ENCODE data around the gene CCL17.

The CCL17 gene

DNA sequence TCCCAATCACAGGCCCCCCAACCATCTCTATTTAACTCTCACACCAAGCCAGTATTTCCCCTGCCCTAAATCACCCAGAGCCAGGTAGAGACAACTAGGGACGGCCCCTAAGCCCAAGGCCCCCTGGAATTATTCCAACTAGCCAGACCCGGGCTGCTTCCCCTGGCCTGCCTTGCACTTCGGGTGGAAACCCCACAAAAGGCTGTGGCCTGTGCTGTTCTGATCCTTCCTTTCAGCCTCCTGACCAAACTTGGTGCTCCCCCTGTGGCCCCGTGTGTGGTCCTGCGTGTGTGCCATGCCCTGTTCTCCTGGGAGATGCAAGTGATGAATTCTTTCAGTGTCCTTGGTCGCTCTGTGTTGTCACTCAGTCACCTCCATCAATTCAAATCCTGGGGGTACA, 14.9 kb downstream of the CCL17 start:
- H3K27me3 ChIP-seq (ENCODE audit: control insufficient read depth in 1 of 2, insufficient read depth in 2 of 2, low read length in 2 of 2) = no peaks in the 10 kb centered on the region
- no peaks in the 10 kb centered on the region for H3K9me3 ChIP-seq (ENCODE audit: control insufficient read depth in 2 of 2, low read length in 2 of 2)
- peaks cover 25% of the 10 kb centered on the region for H3K4me1 ChIP-seq (ENCODE audit: control insufficient read depth, insufficient read depth, low read length)
- no peak overlapping the region for H3K27ac ChIP-seq (ENCODE audit: low read length)
- no peak overlapping the region for H3K4me3 ChIP-seq (ENCODE audit: low read length in 2 of 2)
- peak overlapping the region in 1 of 2 donors; percentile 9 for H3K9ac ChIP-seq (ENCODE audit: low read length in 2 of 2)
- no peaks in the 10 kb centered on the region for H3K36me3 ChIP-seq (ENCODE audit: control insufficient read depth in 2 of 2, insufficient read depth in 2 of 2, low read length in 2 of 2)

DNA sequence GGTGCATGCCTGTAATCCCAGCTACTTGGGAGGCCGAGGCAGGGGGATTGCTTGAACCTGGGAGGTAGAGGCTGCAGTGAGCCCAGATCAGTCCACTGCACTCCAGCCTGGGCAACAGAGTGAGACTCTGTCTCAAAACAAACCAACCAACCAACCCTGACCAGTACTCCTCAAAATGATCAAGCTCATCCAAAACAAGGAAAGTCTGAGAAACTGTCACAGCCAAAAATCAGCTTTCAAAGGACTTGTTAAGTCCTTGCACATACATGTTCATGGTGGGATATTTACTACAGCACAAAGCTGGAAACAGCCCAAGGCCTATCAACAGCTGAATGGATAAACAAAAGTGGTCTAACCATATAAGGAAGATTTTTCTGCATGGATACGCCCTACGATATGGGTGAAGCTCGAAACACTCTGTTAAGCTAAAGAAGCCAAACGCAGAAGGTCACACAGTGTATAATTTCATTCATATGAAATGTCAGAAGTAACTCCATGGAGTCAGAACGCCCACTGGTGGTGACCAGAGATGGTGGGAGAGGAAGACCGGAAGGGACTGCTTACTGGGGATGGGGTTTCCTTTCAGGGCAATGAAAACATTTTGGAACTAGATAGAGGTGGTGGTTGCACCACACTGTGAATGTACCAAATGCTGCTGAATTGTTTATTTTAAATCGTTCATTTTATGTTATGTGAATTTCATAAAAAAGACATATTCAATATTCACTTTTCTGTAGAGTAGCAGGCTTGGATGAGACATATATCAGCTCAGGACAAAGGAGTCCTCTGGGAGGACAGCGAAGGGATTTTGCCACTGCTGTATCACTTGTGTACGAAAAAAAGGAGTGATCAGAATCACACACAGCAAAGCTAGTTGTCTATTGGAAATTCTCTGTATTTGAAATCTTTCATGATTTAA, 17.7 kb downstream of the CCL17 start:
- peaks cover 25% of the 10 kb centered on the region for H3K4me1 ChIP-seq (ENCODE audit: control insufficient read depth, insufficient read depth, low read length)
- H3K27me3 ChIP-seq (ENCODE audit: control insufficient read depth in 1 of 2, insufficient read depth in 2 of 2, low read length in 2 of 2) = no peaks in the 10 kb centered on the region
- H3K36me3 ChIP-seq (ENCODE audit: control insufficient read depth in 2 of 2, insufficient read depth in 2 of 2, low read length in 2 of 2) = peaks cover 0 to 2% of the 10 kb centered on the region in 2 donors
- peak overlapping the region in 1 of 2 donors; percentile 2 for H3K9ac ChIP-seq (ENCODE audit: low read length in 2 of 2)
- no peaks in the 10 kb centered on the region for H3K9me3 ChIP-seq (ENCODE audit: control insufficient read depth in 2 of 2, low read length in 2 of 2)
- H3K27ac ChIP-seq (ENCODE audit: low read length) = no peak overlapping the region
- no peak overlapping the region for H3K4me3 ChIP-seq (ENCODE audit: low read length in 2 of 2)

DNA sequence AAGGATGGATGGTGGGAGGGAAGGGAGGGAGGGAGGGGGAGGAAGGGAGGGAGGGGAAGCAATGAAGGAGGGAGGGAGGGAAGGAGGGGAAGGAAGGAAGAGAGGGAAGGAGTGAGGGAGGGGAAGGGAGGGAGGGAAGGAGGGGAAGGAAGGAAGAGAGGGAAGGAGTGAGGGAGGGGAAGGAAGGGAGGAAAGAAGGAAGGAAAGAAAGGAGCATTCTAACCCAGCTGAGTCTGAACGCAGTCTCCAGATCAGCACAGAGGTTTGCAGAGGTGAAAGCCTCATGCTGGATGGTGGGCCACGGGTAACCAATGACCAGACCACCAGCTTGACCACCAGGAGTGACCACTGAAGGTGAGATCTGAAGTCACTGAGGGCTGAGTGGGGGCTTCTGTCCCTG, 18.6 kb downstream of the CCL17 start:
- Histone ChIP-seq H3K9ac (ENCODE audit: low read length in 2 of 2) (no peak overlapping the region), H3K27ac (ENCODE audit: low read length) (no peak overlapping the region), H3K27me3 (ENCODE audit: control insufficient read depth in 1 of 2, insufficient read depth in 2 of 2, low read length in 2 of 2) (no peaks in the 10 kb centered on the region), H3K4me1 (ENCODE audit: control insufficient read depth, insufficient read depth, low read length) (peaks cover 24% of the 10 kb centered on the region), H3K9me3 (ENCODE audit: control insufficient read depth in 2 of 2, low read length in 2 of 2) (no peaks in the 10 kb centered on the region), H3K4me3 (ENCODE audit: low read length in 2 of 2) (no peak overlapping the region), H3K36me3 (ENCODE audit: control insufficient read depth in 2 of 2, insufficient read depth in 2 of 2, low read length in 2 of 2) (peaks cover under 1 to 6% of the 10 kb centered on the region in 2 donors)

DNA sequence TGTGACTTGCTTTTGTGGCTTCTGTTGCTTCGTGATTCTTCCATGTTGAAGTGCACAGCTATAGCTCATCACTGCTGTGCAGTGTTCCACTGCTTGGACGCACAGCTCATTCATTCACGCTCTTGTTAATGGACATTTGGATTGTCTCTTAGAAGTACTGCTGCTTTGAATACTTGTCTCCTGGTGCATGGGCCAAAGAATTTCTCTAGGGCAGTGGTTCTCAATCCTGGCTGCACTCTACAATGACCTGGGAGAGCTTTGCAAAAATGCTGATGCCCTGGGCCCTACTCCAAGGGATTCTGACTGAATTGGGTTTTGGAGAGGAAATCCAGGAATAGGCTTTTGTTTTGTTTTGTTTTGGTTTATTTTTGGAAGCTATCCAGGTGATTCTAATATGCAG, 20.0 kb downstream of the CCL17 start:
- H3K9me3 ChIP-seq (ENCODE audit: control insufficient read depth in 2 of 2, low read length in 2 of 2) = no peaks in the 10 kb centered on the region
- H3K36me3 ChIP-seq (ENCODE audit: control insufficient read depth in 2 of 2, insufficient read depth in 2 of 2, low read length in 2 of 2) = peaks cover 11 to 17% of the 10 kb centered on the region in 2 donors
- peaks cover 13% of the 10 kb centered on the region for H3K4me1 ChIP-seq (ENCODE audit: control insufficient read depth, insufficient read depth, low read length)
- H3K27ac ChIP-seq (ENCODE audit: low read length) = no peak overlapping the region
- H3K9ac ChIP-seq (ENCODE audit: low read length in 2 of 2) = peak overlapping the region in 1 of 2 donors; percentile 2
- H3K27me3 ChIP-seq (ENCODE audit: control insufficient read depth in 1 of 2, insufficient read depth in 2 of 2, low read length in 2 of 2) = no peaks in the 10 kb centered on the region
- no peak overlapping the region for H3K4me3 ChIP-seq (ENCODE audit: low read length in 2 of 2)

DNA sequence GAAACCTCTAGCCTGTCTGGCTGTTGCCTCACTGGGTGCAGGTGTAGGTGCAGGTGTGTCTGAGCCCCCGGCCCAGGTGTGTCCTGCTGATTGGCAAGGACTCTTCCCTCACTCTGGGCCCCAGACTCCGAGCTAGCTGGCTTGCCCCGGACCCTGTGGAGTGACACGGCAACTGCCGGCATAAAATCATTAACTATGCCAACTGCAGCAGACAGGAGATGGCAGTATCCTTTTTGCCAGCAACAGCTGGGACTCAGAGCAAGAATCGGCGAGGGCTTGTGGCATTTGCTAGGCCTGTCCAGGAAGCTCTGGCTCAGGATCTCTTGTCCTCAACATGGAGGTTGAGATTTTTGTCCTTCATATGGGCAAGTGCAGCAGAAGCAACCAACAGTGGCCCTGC, 21.8 kb downstream of the CCL17 start:
- Histone ChIP-seq H3K4me1 (ENCODE audit: control insufficient read depth, insufficient read depth, low read length) (peaks cover 13% of the 10 kb centered on the region), H3K9ac (ENCODE audit: low read length in 2 of 2) (no peak overlapping the region), H3K27ac (ENCODE audit: low read length) (no peak overlapping the region), H3K4me3 (ENCODE audit: low read length in 2 of 2) (no peak overlapping the region), H3K36me3 (ENCODE audit: control insufficient read depth in 2 of 2, insufficient read depth in 2 of 2, low read length in 2 of 2) (peaks cover 28 to 33% of the 10 kb centered on the region in 2 donors), H3K9me3 (ENCODE audit: control insufficient read depth in 2 of 2, low read length in 2 of 2) (no peaks in the 10 kb centered on the region), H3K27me3 (ENCODE audit: control insufficient read depth in 1 of 2, insufficient read depth in 2 of 2, low read length in 2 of 2) (no peaks in the 10 kb centered on the region)

DNA sequence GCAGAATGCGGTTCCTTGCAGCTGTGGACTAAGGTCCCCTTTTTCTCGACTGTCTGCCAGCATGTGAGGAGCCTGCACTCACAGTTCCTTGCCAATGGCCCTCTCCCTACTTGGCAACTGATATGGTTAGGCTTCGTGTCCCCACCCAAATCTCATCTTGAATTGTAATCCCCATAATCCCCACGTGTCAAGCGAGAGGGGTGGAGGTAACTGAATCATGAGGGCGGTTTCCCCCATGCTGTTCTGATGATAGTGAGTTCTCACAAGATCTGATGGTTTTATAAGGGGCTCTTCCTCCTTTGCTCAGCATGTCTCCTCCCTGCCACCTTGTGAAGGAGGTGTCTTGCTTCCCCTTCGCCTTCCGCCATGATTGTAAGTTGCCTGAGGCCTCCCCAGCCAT, 22.7 kb downstream of the CCL17 start:
- Histone ChIP-seq H3K4me1 (ENCODE audit: control insufficient read depth, insufficient read depth, low read length) (peaks cover 9% of the 10 kb centered on the region), H3K27ac (ENCODE audit: low read length) (no peak overlapping the region), H3K36me3 (ENCODE audit: control insufficient read depth in 2 of 2, insufficient read depth in 2 of 2, low read length in 2 of 2) (peaks cover 35 to 39% of the 10 kb centered on the region in 2 donors), H3K4me3 (ENCODE audit: low read length in 2 of 2) (no peak overlapping the region), H3K9me3 (ENCODE audit: control insufficient read depth in 2 of 2, low read length in 2 of 2) (no peaks in the 10 kb centered on the region), H3K27me3 (ENCODE audit: control insufficient read depth in 1 of 2, insufficient read depth in 2 of 2, low read length in 2 of 2) (no peaks in the 10 kb centered on the region), H3K9ac (ENCODE audit: low read length in 2 of 2) (no peak overlapping the region)

DNA sequence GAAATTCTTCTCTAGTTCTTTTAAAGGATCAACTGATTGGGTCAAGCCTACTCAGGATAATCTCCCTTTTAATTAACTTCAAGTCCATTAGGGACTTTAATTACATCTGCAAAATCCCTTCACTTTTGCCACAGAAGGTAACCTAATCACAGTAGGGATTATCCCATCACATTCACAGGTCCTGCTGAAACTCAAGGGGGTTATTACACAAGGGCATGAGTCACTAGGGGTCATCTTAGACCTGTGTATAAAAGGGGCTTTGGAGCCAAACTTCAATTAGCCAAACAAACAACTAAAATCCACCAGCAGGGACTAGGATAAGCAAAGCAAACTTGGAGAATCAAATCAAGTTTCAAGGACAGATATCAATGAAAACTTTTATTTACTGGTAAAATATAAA, 23.3 kb downstream of the CCL17 start:
- Histone ChIP-seq H3K9ac (ENCODE audit: low read length in 2 of 2) (no peak overlapping the region), H3K27ac (ENCODE audit: low read length) (no peak overlapping the region), H3K4me1 (ENCODE audit: control insufficient read depth, insufficient read depth, low read length) (peaks cover 8% of the 10 kb centered on the region), H3K36me3 (ENCODE audit: control insufficient read depth in 2 of 2, insufficient read depth in 2 of 2, low read length in 2 of 2) (peaks cover 40 to 44% of the 10 kb centered on the region in 2 donors), H3K27me3 (ENCODE audit: control insufficient read depth in 1 of 2, insufficient read depth in 2 of 2, low read length in 2 of 2) (no peaks in the 10 kb centered on the region), H3K4me3 (ENCODE audit: low read length in 2 of 2) (no peak overlapping the region), H3K9me3 (ENCODE audit: control insufficient read depth in 2 of 2, low read length in 2 of 2) (no peaks in the 10 kb centered on the region)

DNA sequence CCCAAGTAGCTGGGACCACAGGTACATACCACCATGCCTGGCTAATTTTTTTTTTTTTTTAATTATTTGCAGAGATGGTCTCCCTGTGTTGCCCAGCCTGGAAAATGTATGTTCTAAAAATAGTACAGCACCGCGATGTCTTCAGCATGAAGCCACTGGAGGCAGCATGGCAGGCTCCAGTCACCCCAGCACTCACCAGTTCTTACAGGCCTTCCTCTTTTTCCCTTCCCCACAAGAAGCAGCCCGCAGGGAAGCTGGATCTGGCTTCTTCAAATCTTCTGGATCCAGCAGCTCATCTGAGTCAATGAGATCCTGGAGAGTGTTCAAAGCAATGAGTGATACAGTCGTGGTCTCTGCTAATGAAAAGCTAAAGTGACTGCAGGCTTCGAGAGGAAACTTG, 26.4 kb downstream of the CCL17 start:
- Histone ChIP-seq H3K4me3 (ENCODE audit: low read length in 2 of 2) (no peak overlapping the region), H3K36me3 (ENCODE audit: control insufficient read depth in 2 of 2, insufficient read depth in 2 of 2, low read length in 2 of 2) (peaks cover 63 to 69% of the 10 kb centered on the region in 2 donors), H3K4me1 (ENCODE audit: control insufficient read depth, insufficient read depth, low read length) (no peaks in the 10 kb centered on the region), H3K27me3 (ENCODE audit: control insufficient read depth in 1 of 2, insufficient read depth in 2 of 2, low read length in 2 of 2) (no peaks in the 10 kb centered on the region), H3K9ac (ENCODE audit: low read length in 2 of 2) (no peak overlapping the region), H3K27ac (ENCODE audit: low read length) (no peak overlapping the region), H3K9me3 (ENCODE audit: control insufficient read depth in 2 of 2, low read length in 2 of 2) (no peaks in the 10 kb centered on the region)

DNA sequence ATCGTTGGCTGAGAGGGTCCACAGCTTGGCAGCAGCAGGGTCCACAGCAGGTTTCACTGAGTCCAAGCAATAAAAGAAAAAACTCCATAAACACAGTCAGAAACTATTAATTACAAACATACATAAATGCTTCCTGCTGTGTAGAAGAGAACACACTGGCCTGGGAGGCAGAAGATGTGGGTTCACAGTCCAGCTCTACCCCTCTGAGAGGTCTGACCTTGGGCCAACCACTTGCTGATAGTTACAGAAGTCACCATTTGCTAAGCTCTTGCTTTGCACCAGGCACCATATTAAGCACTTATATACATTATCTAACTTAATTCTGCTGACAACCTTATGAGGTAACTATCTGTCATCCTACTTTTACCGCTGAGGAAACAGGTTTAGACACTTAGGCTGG, 27.9 kb downstream of the CCL17 start:
- peaks cover 63 to 71% of the 10 kb centered on the region in 2 donors for H3K36me3 ChIP-seq (ENCODE audit: control insufficient read depth in 2 of 2, insufficient read depth in 2 of 2, low read length in 2 of 2)
- no peak overlapping the region for H3K9ac ChIP-seq (ENCODE audit: low read length in 2 of 2)
- no peak overlapping the region for H3K27ac ChIP-seq (ENCODE audit: low read length)
- H3K4me1 ChIP-seq (ENCODE audit: control insufficient read depth, insufficient read depth, low read length) = no peaks in the 10 kb centered on the region
- H3K27me3 ChIP-seq (ENCODE audit: control insufficient read depth in 1 of 2, insufficient read depth in 2 of 2, low read length in 2 of 2) = no peaks in the 10 kb centered on the region
- no peak overlapping the region for H3K4me3 ChIP-seq (ENCODE audit: low read length in 2 of 2)
- no peaks in the 10 kb centered on the region for H3K9me3 ChIP-seq (ENCODE audit: control insufficient read depth in 2 of 2, low read length in 2 of 2)

DNA sequence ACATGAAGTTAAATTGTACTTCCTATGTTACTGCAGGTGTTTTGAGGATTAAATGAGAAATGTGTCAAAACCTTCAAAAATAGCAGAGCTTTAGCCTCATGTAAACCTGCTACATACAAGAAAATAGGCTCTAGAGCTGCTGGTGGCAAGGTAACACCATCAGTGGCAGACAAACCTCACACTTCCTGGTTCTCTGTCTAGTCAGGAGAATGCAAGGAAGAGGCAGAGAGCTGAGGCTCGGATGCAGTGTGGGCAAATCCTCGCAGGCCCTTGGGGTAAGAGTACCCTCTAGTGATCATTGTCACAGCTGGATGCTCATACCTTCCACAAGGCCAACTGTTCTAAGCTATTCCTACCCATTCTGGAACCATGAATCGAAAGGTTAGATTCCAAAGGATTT, 28.4 kb downstream of the CCL17 start:
- Histone ChIP-seq H3K4me3 (ENCODE audit: low read length in 2 of 2) (no peak overlapping the region), H3K36me3 (ENCODE audit: control insufficient read depth in 2 of 2, insufficient read depth in 2 of 2, low read length in 2 of 2) (peaks cover 63 to 70% of the 10 kb centered on the region in 2 donors), H3K27ac (ENCODE audit: low read length) (no peak overlapping the region), H3K27me3 (ENCODE audit: control insufficient read depth in 1 of 2, insufficient read depth in 2 of 2, low read length in 2 of 2) (no peaks in the 10 kb centered on the region), H3K4me1 (ENCODE audit: control insufficient read depth, insufficient read depth, low read length) (no peaks in the 10 kb centered on the region), H3K9me3 (ENCODE audit: control insufficient read depth in 2 of 2, low read length in 2 of 2) (no peaks in the 10 kb centered on the region), H3K9ac (ENCODE audit: low read length in 2 of 2) (no peak overlapping the region)

DNA sequence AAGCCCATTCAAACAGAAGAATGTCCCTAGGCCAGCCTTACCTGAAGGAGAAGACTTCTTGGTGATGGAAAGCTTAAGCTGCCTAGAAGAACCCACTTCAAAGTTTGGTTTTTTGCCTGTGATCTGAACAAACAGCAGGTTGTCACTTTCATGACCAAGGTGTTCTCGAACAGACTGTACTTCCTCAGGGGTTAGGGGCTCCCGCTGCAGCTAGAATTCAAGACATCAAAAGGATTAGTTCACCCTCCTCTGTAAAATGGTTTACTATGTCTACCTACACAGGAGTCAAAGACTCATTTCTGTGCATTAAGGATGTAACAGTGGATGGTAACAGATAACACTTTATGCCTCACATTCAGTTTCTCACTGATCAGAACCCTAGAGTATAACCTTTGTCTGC, 29.4 kb downstream of the CCL17 start:
- Histone ChIP-seq H3K9ac (ENCODE audit: low read length in 2 of 2) (no peak overlapping the region), H3K27ac (ENCODE audit: low read length) (no peak overlapping the region), H3K4me3 (ENCODE audit: low read length in 2 of 2) (no peak overlapping the region), H3K9me3 (ENCODE audit: control insufficient read depth in 2 of 2, low read length in 2 of 2) (no peaks in the 10 kb centered on the region), H3K27me3 (ENCODE audit: control insufficient read depth in 1 of 2, insufficient read depth in 2 of 2, low read length in 2 of 2) (no peaks in the 10 kb centered on the region), H3K36me3 (ENCODE audit: control insufficient read depth in 2 of 2, insufficient read depth in 2 of 2, low read length in 2 of 2) (peaks cover 61 to 66% of the 10 kb centered on the region in 2 donors), H3K4me1 (ENCODE audit: control insufficient read depth, insufficient read depth, low read length) (no peaks in the 10 kb centered on the region)
